ENCODE results near the gene TRDMT1. TPM values are rescaled to one million over a fixed set of nuclear protein-coding genes. Genes with fewer than 3 reads are reported as not detected.

Gene TRDMT1
- total RNA-seq, result 1 to 10 TPM; 3.3 to 6.3 (median 4.0) TPM
- 1 to 10 TPM; 2.0 to 2.3 TPM for polyA plus RNA-seq
- long read RNA-seq, donor 1, transcript TRDMT1-203 (11 exons, 3,527 nt), result major isoform, 5 of 7 reads
- long read RNA-seq, donor 1, partial matches to known transcripts, result 0 of 7 reads
- long read RNA-seq, donor 1, other reads (novel, unspliced or antisense), result 2 of 7 reads
- long read RNA-seq, donor 2, partial matches to known transcripts, result 1 of 7 reads
- long read RNA-seq, donor 2, other reads (novel, unspliced or antisense), result 3 of 7 reads
- long read RNA-seq, donor 3, full-length matches to known transcripts, result 4 of 13 reads
- long read RNA-seq, donor 3, partial matches to known transcripts, result 1 of 13 reads
- long read RNA-seq, donor 3, other reads (novel, unspliced or antisense), result 8 of 13 reads

- Histone ChIP-seq H3K27ac (peak within 1 kb of the TSS; percentile 81 to 99 (median 94)), H3K4me3 (peak within 1 kb of the TSS; percentile 63 to 93 (median 74)), H3K9me3 (peaks cover 0 to 7% (median 0%) of the 10 kb centered on the region in 11 donors), H3K36me3 (no peaks in the 10 kb centered on the region), H3K4me1 (peaks cover 0 to 26% (median 18%) of the 10 kb centered on the region in 9 donors), H3K27me3 (no peaks in the 10 kb centered on the region)
- DNase-seq (peak; percentile 87 to 90), ATAC-seq (peak; percentile 99 to 100 (median 100))
- intact Hi-C loops (cut with DNase I), result loop anchor here in 4 of 10 donors (2.0 to 5.0 kb wide), 3 partner anchors 28 to 309 kb away; partner anchors contain the start of gene VIM (in 2 of the 4)
- peak in 3 of 9 donors; percentile 40 to 51 (median 43) for TF ChIP-seq CTCF (IDR thresholded peaks at IDR 0.05)
- WGBS, 2 donors, result 0% methylated on average over 59 to 60 of the region's 60 CpGs
Measured at GRCh38 chr10:17200912-17201793, at the start of gene TRDMT1. TSS of gene TRDMT1 (minus strand) at chr10:17201672. CDS start at chr10:17201634, 38 bp downstream.

- Histone ChIP-seq H3K4me3 (no peak overlapping the region), H3K27ac (no peak overlapping the region), H3K4me1 (no peaks in the 10 kb centered on the region), H3K27me3 (no peaks in the 10 kb centered on the region), H3K36me3 (no peaks in the 10 kb centered on the region), H3K9me3 (peaks cover 0 to 10% (median 0%) of the 10 kb centered on the region in 11 donors)
- 95% methylated on average over 2 of the region's 2 CpGs for WGBS, 2 donors
- TF ChIP-seq CTCF (IDR thresholded peaks at IDR 0.05), result peak in 4 of 9 donors; percentile 24 to 48 (median 36)
- DNase-seq, result no peak
- intact Hi-C loops (cut with DNase I), result loop anchor here in 1 of 10 donors (5.0 kb wide), 1 partner anchor 408 kb away; no protein-coding TSS in a partner anchor
- ATAC-seq, result peak in 1 of 8 donors; percentile 52
Measured at GRCh38 chr10:17250736-17251135, 49.3 kb upstream of the TRDMT1 start.

GRCh38 chr10:17249820-17250219 lies 48.3 kb upstream of the TRDMT1 start:
- ATAC-seq (no peak), DNase-seq (no peak)
- WGBS, 2 donors, result 61 to 67% methylated on average over 4 of the region's 4 CpGs
- Histone ChIP-seq H3K36me3 (no peaks in the 10 kb centered on the region), H3K4me3 (no peak overlapping the region), H3K4me1 (no peaks in the 10 kb centered on the region), H3K9me3 (peaks cover 0 to 10% (median 0%) of the 10 kb centered on the region in 11 donors), H3K27ac (no peak overlapping the region), H3K27me3 (no peaks in the 10 kb centered on the region)
- intact Hi-C loops (cut with DNase I), result loop anchor here in 1 of 10 donors (5.0 kb wide), 1 partner anchor 408 kb away; no protein-coding TSS in a partner anchor
- peak in 5 of 9 donors; percentile 12 to 33 (median 17) for TF ChIP-seq CTCF (IDR thresholded peaks at IDR 0.05)

- Histone ChIP-seq H3K27me3 (no peaks in the 10 kb centered on the region), H3K4me3 (no peak overlapping the region), H3K27ac (no peak overlapping the region), H3K4me1 (no peaks in the 10 kb centered on the region), H3K36me3 (no peaks in the 10 kb centered on the region), H3K9me3 (peaks cover 0 to 10% (median 0%) of the 10 kb centered on the region in 11 donors)
- ATAC-seq (no peak), DNase-seq (no peak)
- no peak for TF ChIP-seq CTCF (IDR thresholded peaks at IDR 0.05)
- WGBS, 2 donors, result 89 to 95% methylated on average over 1 of the region's 1 CpG
- intact Hi-C loops (cut with DNase I), result no loop called here
Measured at GRCh38 chr10:17248964-17249363, 47.5 kb upstream of the TRDMT1 start.

Measured in heart right ventricle (tissue), 16 donors.